Measurements from ENCODE around the gene ZNF12. TPM values are rescaled to one million over a fixed set of nuclear protein-coding genes. Genes with fewer than 3 reads are reported as not detected.

The ZNF12 gene
- total RNA-seq, 1 donor from 2014 or later = 14.2 TPM

- H3K36me3 ChIP-seq = peaks cover 83% of the 10 kb centered on the region
- peaks cover 10% of the 10 kb centered on the region for H3K4me1 ChIP-seq
- peaks cover under 1% of the 10 kb centered on the region for H3K9me3 ChIP-seq (replicated peaks)
- no peaks in the 10 kb centered on the region for H3K27me3 ChIP-seq (ENCODE audit: low read depth)
- TF ChIP-seq CTCF (IDR thresholded peaks at IDR 0.05; ENCODE audit: borderline replicate concordance) = no peak
- no peak overlapping the region for H3K4me3 ChIP-seq
- DNase-seq = no peak
- no peak overlapping the region for H3K27ac ChIP-seq (replicated peaks)
- intact Hi-C loops (cut with micrococcal nuclease) = no loop called here
These were observed 60.3 kb downstream of the ZNF12 start for GRCh38 chr7:6646465-6646864.

- no peak for TF ChIP-seq CTCF (IDR thresholded peaks at IDR 0.05; ENCODE audit: borderline replicate concordance)
- H3K27ac ChIP-seq (replicated peaks) = no peak overlapping the region
- no peaks in the 10 kb centered on the region for H3K9me3 ChIP-seq (replicated peaks)
- no peak for DNase-seq
- peaks cover 79% of the 10 kb centered on the region for H3K36me3 ChIP-seq
- intact Hi-C loops (cut with micrococcal nuclease) = no loop called here
- H3K27me3 ChIP-seq (ENCODE audit: low read depth) = no peaks in the 10 kb centered on the region
- peaks cover 16% of the 10 kb centered on the region for H3K4me1 ChIP-seq
- H3K4me3 ChIP-seq = no peak overlapping the region
These were observed 62.0 kb downstream of the ZNF12 start for GRCh38 chr7:6644728-6645127.

DNA sequence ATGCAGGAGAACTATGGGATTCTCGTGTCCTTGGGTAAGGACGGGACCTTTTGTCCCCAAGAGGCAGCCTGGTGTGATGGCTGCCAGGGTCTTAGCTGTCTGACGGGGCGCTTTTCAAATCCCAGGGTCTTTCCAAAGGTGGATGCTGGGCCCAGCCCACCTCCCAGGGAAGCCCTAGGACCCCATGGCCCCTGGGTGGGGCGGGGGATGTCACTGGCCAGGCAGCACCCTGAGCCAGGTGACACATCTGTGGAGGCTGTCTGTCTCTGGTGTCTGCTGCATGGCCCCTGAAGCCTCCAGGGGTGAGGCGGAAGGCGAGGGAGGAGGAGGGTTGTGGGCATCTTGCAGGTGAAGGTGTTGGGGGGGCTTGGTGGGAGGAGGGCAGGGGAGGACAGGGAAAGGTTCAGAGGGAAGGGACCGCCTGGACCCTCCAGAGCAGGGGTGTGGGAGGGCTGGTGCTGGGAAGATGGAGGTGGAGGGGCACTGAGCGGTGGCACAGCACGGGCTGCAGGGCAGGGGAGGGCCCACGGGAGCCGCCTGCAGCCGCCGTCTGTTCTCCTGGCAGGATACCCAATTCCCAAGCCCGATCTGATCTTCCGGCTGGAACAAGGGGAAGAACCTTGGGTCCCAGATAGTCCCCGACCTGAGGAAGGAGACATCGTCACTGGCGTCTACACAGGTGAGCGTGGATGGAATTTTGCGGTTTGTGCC, 62.7 kb downstream of the ZNF12 start:
- H3K27me3 ChIP-seq (ENCODE audit: low read depth) = no peaks in the 10 kb centered on the region
- H3K36me3 ChIP-seq = peaks cover 72% of the 10 kb centered on the region
- no peak for DNase-seq
- no peak for TF ChIP-seq CTCF (IDR thresholded peaks at IDR 0.05; ENCODE audit: borderline replicate concordance)
- peaks cover 23% of the 10 kb centered on the region for H3K4me1 ChIP-seq
- no peak overlapping the region for H3K27ac ChIP-seq (replicated peaks)
- H3K4me3 ChIP-seq = no peak overlapping the region
- H3K9me3 ChIP-seq (replicated peaks) = no peaks in the 10 kb centered on the region
- intact Hi-C loops (cut with micrococcal nuclease) = no loop called here

DNA sequence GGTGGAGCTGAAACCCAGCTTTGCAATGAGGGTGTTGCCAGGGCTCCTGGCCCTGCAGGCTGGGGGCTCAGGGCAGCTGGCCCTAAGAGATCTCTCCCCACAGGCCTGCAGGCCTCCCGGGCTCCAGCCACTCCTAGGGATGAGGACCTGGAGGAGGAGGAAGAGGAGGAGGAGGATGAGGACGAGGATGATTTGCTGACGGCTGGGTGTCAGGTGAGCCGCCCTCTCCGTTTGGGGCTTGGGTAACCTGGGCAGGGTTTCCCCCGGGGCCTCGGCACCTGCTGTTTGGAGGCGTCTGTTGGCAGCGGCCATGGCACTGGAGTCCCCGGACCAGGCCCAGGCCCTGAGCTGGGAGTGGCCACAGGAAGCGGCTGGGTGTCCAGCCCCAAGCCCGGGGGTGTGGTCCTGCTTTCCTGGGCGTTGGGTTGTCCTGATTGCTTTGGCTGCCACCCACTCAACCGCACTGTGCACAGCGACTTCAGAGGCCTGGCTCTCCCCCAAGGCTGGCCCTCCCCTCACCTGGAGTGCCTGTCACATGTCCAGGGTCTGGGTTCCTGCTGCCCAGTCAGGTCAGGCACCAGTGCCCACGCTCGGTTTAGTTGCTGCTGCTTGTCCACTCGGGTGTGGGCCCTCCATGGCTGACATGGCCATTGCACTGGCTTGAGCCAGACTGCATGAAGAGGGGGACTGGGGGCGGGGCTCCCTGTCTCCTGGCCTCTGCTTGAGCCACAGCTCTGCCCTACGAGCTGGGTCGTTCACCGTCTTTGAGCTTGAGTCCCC, 63.7 kb downstream of the ZNF12 start:
- intact Hi-C loops (cut with micrococcal nuclease) = no loop called here
- Histone ChIP-seq H3K27ac (replicated peaks) (no peak overlapping the region), H3K9me3 (replicated peaks) (no peaks in the 10 kb centered on the region), H3K36me3 (peaks cover 72% of the 10 kb centered on the region), H3K4me1 (peaks cover 33% of the 10 kb centered on the region), H3K27me3 (ENCODE audit: low read depth) (no peaks in the 10 kb centered on the region), H3K4me3 (no peak overlapping the region)
- DNase-seq = no peak
- TF ChIP-seq CTCF (IDR thresholded peaks at IDR 0.05; ENCODE audit: borderline replicate concordance) = no peak

GRCh38 chr7:6642239-6642839, 64.4 kb downstream of the ZNF12 start:
- DNase-seq = no peak
- peaks cover 64% of the 10 kb centered on the region for H3K36me3 ChIP-seq

More at GRCh38 chr7:6642239-6642839, 64.4 kb downstream of the ZNF12 start:
- Histone ChIP-seq H3K27me3 (ENCODE audit: low read depth) (no peaks in the 10 kb centered on the region), H3K4me1 (peaks cover 39% of the 10 kb centered on the region), H3K4me3 (no peak overlapping the region), H3K27ac (replicated peaks) (no peak overlapping the region), H3K9me3 (replicated peaks) (no peaks in the 10 kb centered on the region)
- intact Hi-C loops (cut with micrococcal nuclease) = no loop called here
- no peak for TF ChIP-seq CTCF (IDR thresholded peaks at IDR 0.05; ENCODE audit: borderline replicate concordance)

Measured in left ventricle myocardium inferior (tissue), 1 donor.